ENCODE data around the gene GARNL3. TPM values are rescaled to one million over a fixed set of nuclear protein-coding genes. Genes with fewer than 3 reads are reported as not detected.

The GARNL3 gene
- total and polyA plus RNA-seq, 2 of the 13 experiments (the other 11 are each of a cell fraction or from before 2014, with no cell fraction given) = 3.9 to 11.0 TPM

DNA sequence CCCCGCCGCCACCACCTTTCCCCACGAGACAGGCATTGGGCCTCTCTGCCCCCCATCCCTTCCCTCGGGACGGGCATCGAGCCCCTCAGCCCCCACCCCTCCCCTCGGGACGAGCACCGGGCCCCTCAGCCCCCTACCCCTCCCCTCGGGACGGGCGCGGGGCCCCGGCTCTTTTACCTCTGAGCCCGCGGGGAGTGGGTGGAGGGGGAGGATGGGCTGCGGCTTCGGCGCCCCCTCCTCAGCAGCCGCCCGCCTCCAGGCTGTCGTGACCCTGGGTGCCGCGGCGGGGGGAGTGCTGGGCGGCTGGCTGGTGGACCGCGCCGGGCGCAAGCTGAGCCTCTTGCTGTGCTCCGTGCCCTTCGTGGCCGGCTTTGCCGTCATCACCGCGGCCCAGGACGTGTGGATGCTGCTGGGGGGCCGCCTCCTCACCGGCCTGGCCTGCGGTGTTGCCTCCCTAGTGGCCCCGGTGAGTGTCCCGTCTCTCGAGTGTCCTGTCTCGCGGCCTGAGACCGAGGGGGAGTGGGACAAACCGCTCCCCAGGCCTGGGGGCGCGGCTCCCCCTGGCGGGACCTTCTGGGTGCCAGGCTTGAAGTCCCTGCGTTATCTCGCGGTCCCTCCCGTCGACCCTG lies 133.2 kb downstream of the GARNL3 start (continued):
- TF ChIP-seq, protein P1, sequence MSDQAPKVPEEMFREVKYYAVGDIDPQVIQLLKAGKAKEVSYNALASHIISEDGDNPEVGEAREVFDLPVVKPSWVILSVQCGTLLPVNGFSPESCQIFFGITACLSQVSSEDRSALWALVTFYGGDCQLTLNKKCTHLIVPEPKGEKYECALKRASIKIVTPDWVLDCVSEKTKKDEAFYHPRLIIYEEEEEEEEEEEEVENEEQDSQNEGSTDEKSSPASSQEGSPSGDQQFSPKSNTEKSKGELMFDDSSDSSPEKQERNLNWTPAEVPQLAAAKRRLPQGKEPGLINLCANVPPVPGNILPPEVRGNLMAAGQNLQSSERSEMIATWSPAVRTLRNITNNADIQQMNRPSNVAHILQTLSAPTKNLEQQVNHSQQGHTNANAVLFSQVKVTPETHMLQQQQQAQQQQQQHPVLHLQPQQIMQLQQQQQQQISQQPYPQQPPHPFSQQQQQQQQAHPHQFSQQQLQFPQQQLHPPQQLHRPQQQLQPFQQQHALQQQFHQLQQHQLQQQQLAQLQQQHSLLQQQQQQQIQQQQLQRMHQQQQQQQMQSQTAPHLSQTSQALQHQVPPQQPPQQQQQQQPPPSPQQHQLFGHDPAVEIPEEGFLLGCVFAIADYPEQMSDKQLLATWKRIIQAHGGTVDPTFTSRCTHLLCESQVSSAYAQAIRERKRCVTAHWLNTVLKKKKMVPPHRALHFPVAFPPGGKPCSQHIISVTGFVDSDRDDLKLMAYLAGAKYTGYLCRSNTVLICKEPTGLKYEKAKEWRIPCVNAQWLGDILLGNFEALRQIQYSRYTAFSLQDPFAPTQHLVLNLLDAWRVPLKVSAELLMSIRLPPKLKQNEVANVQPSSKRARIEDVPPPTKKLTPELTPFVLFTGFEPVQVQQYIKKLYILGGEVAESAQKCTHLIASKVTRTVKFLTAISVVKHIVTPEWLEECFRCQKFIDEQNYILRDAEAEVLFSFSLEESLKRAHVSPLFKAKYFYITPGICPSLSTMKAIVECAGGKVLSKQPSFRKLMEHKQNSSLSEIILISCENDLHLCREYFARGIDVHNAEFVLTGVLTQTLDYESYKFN (CRISPR knock-in tag; conservative IDR thresholded peaks at IDR 0.05) = no peak
- TF ChIP-seq, protein P2, sequence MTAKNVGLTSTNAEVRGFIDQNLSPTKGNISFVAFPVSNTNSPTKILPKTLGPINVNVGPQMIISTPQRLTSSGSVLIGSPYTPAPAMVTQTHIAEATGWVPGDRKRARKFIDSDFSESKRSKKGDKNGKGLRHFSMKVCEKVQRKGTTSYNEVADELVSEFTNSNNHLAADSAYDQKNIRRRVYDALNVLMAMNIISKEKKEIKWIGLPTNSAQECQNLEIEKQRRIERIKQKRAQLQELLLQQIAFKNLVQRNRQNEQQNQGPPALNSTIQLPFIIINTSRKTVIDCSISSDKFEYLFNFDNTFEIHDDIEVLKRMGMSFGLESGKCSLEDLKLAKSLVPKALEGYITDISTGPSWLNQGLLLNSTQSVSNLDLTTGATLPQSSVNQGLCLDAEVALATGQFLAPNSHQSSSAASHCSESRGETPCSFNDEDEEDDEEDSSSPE (CRISPR knock-in tag; IDR thresholded peaks at IDR 0.05) = 0 out of 2 replicates have a peak, but pooled peaks have one; percentile 37
- TF ChIP-seq ZSCAN20 (CRISPR knock-in tag; IDR thresholded peaks at IDR 0.05; ENCODE audit: borderline replicate concordance) = no peak
- no peak for TF ChIP-seq ZNF674 (CRISPR knock-in tag; IDR thresholded peaks at IDR 0.05; ENCODE audit: low read depth)
- TF ChIP-seq ZNF777 (CRISPR knock-in tag; IDR thresholded peaks at IDR 0.05) = peak; percentile 91
- TF ChIP-seq, protein P3, sequence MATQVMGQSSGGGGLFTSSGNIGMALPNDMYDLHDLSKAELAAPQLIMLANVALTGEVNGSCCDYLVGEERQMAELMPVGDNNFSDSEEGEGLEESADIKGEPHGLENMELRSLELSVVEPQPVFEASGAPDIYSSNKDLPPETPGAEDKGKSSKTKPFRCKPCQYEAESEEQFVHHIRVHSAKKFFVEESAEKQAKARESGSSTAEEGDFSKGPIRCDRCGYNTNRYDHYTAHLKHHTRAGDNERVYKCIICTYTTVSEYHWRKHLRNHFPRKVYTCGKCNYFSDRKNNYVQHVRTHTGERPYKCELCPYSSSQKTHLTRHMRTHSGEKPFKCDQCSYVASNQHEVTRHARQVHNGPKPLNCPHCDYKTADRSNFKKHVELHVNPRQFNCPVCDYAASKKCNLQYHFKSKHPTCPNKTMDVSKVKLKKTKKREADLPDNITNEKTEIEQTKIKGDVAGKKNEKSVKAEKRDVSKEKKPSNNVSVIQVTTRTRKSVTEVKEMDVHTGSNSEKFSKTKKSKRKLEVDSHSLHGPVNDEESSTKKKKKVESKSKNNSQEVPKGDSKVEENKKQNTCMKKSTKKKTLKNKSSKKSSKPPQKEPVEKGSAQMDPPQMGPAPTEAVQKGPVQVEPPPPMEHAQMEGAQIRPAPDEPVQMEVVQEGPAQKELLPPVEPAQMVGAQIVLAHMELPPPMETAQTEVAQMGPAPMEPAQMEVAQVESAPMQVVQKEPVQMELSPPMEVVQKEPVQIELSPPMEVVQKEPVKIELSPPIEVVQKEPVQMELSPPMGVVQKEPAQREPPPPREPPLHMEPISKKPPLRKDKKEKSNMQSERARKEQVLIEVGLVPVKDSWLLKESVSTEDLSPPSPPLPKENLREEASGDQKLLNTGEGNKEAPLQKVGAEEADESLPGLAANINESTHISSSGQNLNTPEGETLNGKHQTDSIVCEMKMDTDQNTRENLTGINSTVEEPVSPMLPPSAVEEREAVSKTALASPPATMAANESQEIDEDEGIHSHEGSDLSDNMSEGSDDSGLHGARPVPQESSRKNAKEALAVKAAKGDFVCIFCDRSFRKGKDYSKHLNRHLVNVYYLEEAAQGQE (IDR thresholded peaks at IDR 0.05; ENCODE audit: borderline replicate concordance in 1 of 2, low read depth in 1 of 2, low read length in 2 of 2) = no peak
- no peak for TF ChIP-seq ZNF441 (CRISPR knock-in tag; IDR thresholded peaks at IDR 0.05; ENCODE audit: borderline replicate concordance)
- TF ChIP-seq GZF1 (CRISPR knock-in tag; IDR thresholded peaks at IDR 0.05) = no peak
- TF ChIP-seq ZNF138 (CRISPR knock-in tag; IDR thresholded peaks at IDR 0.05; ENCODE audit: low read depth) = no peak
- peak; percentile 27; the same call in 1 of the 2 replicates for TF ChIP-seq NFKB2 (CRISPR knock-in tag; IDR thresholded peaks at IDR 0.05; ENCODE audit: borderline replicate concordance)
- TF ChIP-seq ZKSCAN8 (CRISPR knock-in tag; IDR thresholded peaks at IDR 0.05; ENCODE audit: borderline replicate concordance) = 0 out of 2 replicates have a peak, but pooled peaks have one; percentile 19
- TF ChIP-seq ZNF652 (CRISPR knock-in tag; IDR thresholded peaks at IDR 0.05; ENCODE audit: borderline replicate concordance, low read depth) = no peak
- TF ChIP-seq U2AF1 (optimal IDR thresholded peaks at IDR 0.05; ENCODE audit: low read depth, low read length) = no peak
- no peak for TF ChIP-seq ZFP62 (CRISPR knock-in tag; IDR thresholded peaks at IDR 0.05)
- TF ChIP-seq SIN3A (IDR thresholded peaks at IDR 0.05; ENCODE audit: borderline replicate concordance, low read depth, low read length) = peak; percentile 44; the same call in 1 of the 2 replicates
- TF ChIP-seq, protein P4, sequence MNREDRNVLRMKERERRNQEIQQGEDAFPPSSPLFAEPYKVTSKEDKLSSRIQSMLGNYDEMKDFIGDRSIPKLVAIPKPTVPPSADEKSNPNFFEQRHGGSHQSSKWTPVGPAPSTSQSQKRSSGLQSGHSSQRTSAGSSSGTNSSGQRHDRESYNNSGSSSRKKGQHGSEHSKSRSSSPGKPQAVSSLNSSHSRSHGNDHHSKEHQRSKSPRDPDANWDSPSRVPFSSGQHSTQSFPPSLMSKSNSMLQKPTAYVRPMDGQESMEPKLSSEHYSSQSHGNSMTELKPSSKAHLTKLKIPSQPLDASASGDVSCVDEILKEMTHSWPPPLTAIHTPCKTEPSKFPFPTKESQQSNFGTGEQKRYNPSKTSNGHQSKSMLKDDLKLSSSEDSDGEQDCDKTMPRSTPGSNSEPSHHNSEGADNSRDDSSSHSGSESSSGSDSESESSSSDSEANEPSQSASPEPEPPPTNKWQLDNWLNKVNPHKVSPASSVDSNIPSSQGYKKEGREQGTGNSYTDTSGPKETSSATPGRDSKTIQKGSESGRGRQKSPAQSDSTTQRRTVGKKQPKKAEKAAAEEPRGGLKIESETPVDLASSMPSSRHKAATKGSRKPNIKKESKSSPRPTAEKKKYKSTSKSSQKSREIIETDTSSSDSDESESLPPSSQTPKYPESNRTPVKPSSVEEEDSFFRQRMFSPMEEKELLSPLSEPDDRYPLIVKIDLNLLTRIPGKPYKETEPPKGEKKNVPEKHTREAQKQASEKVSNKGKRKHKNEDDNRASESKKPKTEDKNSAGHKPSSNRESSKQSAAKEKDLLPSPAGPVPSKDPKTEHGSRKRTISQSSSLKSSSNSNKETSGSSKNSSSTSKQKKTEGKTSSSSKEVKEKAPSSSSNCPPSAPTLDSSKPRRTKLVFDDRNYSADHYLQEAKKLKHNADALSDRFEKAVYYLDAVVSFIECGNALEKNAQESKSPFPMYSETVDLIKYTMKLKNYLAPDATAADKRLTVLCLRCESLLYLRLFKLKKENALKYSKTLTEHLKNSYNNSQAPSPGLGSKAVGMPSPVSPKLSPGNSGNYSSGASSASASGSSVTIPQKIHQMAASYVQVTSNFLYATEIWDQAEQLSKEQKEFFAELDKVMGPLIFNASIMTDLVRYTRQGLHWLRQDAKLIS (CRISPR knock-in tag; IDR thresholded peaks at IDR 0.05) = no peak
- TF ChIP-seq TAF1 (CRISPR knock-in tag; IDR thresholded peaks at IDR 0.05) = 0 out of 2 replicates have a peak, but pooled peaks have one; percentile 26
